GM23248 (cell line): ENCODE data around the gene ATP13A3.

Experiments
- EZH2 ChIP-seq: fragments of 200-600 bp; sonication (generic); IDR thresholded peaks from 2 replicates; pipeline ENCODE4 v1.6.1; 2018; ENCODE audit warnings: antibody characterized with exemption, mild to moderate bottlenecking; ENCODE audit not compliant: insufficient read depth, poor library complexity, severe bottlenecking
- EZH2phosphoT487 ChIP-seq: fragments of 200-600 bp; sonication (generic); IDR thresholded peaks from 2 replicates; pipeline ENCODE4 v1.6.1; 2018; ENCODE audit warnings: antibody characterized with exemption, moderate library complexity, mild to moderate bottlenecking, low read depth; ENCODE audit not compliant: insufficient read depth

DNA sequence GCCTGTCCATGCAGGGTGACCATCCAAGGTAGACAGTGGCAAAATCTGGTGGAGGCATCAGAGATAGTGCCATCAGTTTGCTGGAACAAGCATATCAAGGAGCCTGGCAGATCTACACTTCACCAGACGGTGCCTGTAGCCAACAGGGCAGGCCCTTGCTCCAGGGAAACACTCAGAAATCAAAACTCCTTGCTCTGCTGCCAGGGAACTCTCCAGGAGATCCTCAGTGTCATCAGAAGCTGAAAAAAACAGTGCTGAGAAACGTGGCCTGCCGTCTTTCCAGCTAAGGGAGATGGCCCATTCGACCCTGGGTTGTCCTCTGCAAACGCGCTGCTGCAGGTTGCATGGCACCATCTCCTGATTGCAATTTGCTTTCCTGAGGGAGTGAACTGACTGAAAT is 30.5 kb upstream of the ATP13A3 start:
- TF ChIP-seq EZH2, result no peak
- no peak for TF ChIP-seq EZH2phosphoT487
